Bronchus fibroblast of lung (primary cell): ENCODE data around the gene DDC. TPM values are rescaled to one million over a fixed set of nuclear protein-coding genes. Genes with fewer than 3 reads are reported as not detected.

ENCODE experiments used
- total RNA-seq: library from RNA; depleted of rRNA; stranded (reverse); fragments of >200 nt; gene quantifications from 2 replicates; pipeline ENCODE4 v1.2.3, GENCODE V29; 2015

DDC gene
- total RNA-seq: not detected in 2 replicates

DNA sequence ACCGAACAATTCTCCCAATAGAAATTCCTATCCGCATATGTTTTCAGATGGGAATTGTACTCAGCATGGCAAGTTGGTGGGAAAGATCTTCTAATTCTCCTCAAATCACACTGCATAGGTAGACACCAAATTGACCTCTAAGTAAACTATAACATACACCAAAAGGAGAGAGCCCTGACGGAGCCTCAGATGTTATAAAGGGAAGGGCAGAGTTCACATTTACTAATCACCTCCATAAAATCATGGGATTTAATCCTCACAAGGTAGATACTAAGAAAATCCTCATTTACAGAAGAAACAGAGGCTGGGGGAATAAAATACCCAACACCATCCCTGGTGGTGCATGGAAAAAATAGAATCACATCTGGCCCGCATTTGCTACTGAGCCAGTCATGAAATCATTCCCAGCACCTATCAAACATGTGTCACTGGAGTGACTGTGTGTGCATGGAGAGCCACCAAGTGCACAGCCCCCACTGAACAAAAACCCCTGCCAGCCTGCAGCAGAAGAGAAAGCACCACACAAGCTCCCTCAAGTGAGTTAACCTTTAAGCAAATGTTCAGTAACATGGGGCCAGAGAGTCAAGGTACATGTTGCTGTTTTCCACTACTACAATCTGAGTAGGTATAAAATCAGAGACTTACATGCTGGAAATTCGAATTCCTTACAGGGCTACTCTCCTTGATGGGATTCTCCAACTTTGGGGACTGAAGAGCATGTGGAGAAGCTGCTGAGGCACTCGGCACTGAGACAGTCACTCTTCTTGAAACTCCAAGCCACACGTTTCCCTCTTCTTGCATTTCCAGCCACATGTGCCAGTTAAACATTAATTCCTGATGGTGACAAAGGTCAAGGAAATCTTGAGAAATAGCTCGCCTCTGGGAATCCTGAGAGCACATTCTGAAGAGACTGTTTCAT lies at the start of gene DDC:
Gene DDC (minus strand): TSS at position 766 of the 919 bp plus-strand sequence. CDS start 21,320 bp downstream, outside the sequence.

GRCh38 chr7:50449881-50450589 lies 115.2 kb downstream of the DDC start, which contains the start of gene FIGNL1:
Gene FIGNL1 (minus strand): TSS chr7:50450350. CDS start chr7:50447287, 3,063 bp downstream.

Other genes with a start within 250 kb of the DDC start
- 20.3 and 23.3 TPM in 2 replicates for gene FIGNL1, start 115.1 kb downstream of the DDC start, total RNA-seq
- 26.3 and 27.2 TPM in 2 replicates for gene GRB10, start 217.5 kb upstream of the DDC start, total RNA-seq